SU-DHL-6 (cell line): ENCODE measurements around the gene RPS6KB2.
"Not testable (repeated sequence)": the region's sequence is repeated elsewhere in the genome, so short reads cannot be mapped to it uniquely, and the experiment has no call there.

Source experiments
- CTCF ChIP-seq: fragments of 200-600 bp; sonication (generic); IDR thresholded peaks from one replicate; pipeline ENCODE4 v1.5.1; 2017; ENCODE audit warnings: antibody characterized with exemption, mild to moderate bottlenecking, low read length, moderate library complexity; ENCODE audit not compliant: insufficient read depth, poor library complexity, severe bottlenecking
- EZH2phosphoT487 ChIP-seq: fragments of 200-600 bp; sonication (generic), shearing (Covaris generic); conservative IDR thresholded peaks from 2 replicates; pipeline ENCODE4 v1.6.1; 2018; ENCODE audit warnings: mild to moderate bottlenecking, antibody characterized with exemption, low read length, moderate library complexity, mixed read lengths

- not testable (repeated sequence) for TF ChIP-seq CTCF, EZH2phosphoT487
Measured at GRCh38 chr11:67427364-67427859, 882 bp upstream of the RPS6KB2 start.
